ENCODE measurements around the gene ANKRD7.

Gene ANKRD7

GRCh38 chr7:118214833-118215182 lies 9.7 kb upstream of the ANKRD7 start:
- TF ChIP-seq FOXP2 (optimal IDR thresholded peaks at IDR 0.05; ENCODE audit: borderline replicate concordance, extremely low read depth, extremely low read length, insufficient read depth) (no peak), SIN3A (IDR thresholded peaks at IDR 0.05; ENCODE audit: borderline replicate concordance, insufficient read depth, low read length) (no peak)

GRCh38 chr7:118217210-118217619 lies 7.3 kb upstream of the ANKRD7 start:
- TF ChIP-seq REST (IDR thresholded peaks at IDR 0.05; ENCODE audit: insufficient read depth in 1 of 2, low read depth in 2 of 2, low read length in 2 of 2) (no peak), TAF1 (IDR thresholded peaks at IDR 0.05; ENCODE audit: borderline replicate concordance, insufficient read depth, low read length) (no peak), FOXP2 (optimal IDR thresholded peaks at IDR 0.05; ENCODE audit: borderline replicate concordance, extremely low read depth, extremely low read length, insufficient read depth) (no peak), POLR2AphosphoS5 (IDR thresholded peaks at IDR 0.05; ENCODE audit: low read depth, low read length) (no peak)

- no peak for TF ChIP-seq TAF1 (IDR thresholded peaks at IDR 0.05; ENCODE audit: borderline replicate concordance, insufficient read depth, low read length)
- TF ChIP-seq SIN3A (IDR thresholded peaks at IDR 0.05; ENCODE audit: borderline replicate concordance, insufficient read depth, low read length) = no peak
- TF ChIP-seq REST (IDR thresholded peaks at IDR 0.05; ENCODE audit: insufficient read depth in 1 of 2, low read depth in 2 of 2, low read length in 2 of 2) = no peak
- no peak for TF ChIP-seq FOXP2 (optimal IDR thresholded peaks at IDR 0.05; ENCODE audit: borderline replicate concordance, extremely low read depth, extremely low read length, insufficient read depth)
- no peak for TF ChIP-seq POLR2AphosphoS5 (IDR thresholded peaks at IDR 0.05; ENCODE audit: low read depth, low read length)
These were observed 5.9 kb upstream of the ANKRD7 start for GRCh38 chr7:118218413-118219156.

GRCh38 chr7:118219157-118219512 lies 5.4 kb upstream of the ANKRD7 start:
- TF ChIP-seq TAF1 (IDR thresholded peaks at IDR 0.05; ENCODE audit: borderline replicate concordance, insufficient read depth, low read length) (no peak), SIN3A (IDR thresholded peaks at IDR 0.05; ENCODE audit: borderline replicate concordance, insufficient read depth, low read length) (no peak), REST (IDR thresholded peaks at IDR 0.05; ENCODE audit: insufficient read depth in 1 of 2, low read depth in 2 of 2, low read length in 2 of 2) (no peak), FOXP2 (optimal IDR thresholded peaks at IDR 0.05; ENCODE audit: borderline replicate concordance, extremely low read depth, extremely low read length, insufficient read depth) (no peak), POLR2AphosphoS5 (IDR thresholded peaks at IDR 0.05; ENCODE audit: low read depth, low read length) (no peak)

- TF ChIP-seq TAF1 (IDR thresholded peaks at IDR 0.05; ENCODE audit: borderline replicate concordance, insufficient read depth, low read length) (no peak), REST (IDR thresholded peaks at IDR 0.05; ENCODE audit: insufficient read depth in 1 of 2, low read depth in 2 of 2, low read length in 2 of 2) (no peak), POLR2AphosphoS5 (IDR thresholded peaks at IDR 0.05; ENCODE audit: low read depth, low read length) (no peak), SIN3A (IDR thresholded peaks at IDR 0.05; ENCODE audit: borderline replicate concordance, insufficient read depth, low read length) (no peak), FOXP2 (optimal IDR thresholded peaks at IDR 0.05; ENCODE audit: borderline replicate concordance, extremely low read depth, extremely low read length, insufficient read depth) (no peak)
These were observed 3.9 kb upstream of the ANKRD7 start for GRCh38 chr7:118220583-118220982.

Measured in PFSK-1 (cell line).